Measurements from ENCODE around the gene IRX2. TPM values are rescaled to one million over a fixed set of nuclear protein-coding genes. Genes with fewer than 3 reads are reported as not detected.

Gene IRX2
- total and polyA plus RNA-seq, 2 donors (not counting 3 experiments of a cell fraction or from before 2014, with no cell fraction given), result not detected

DNA sequence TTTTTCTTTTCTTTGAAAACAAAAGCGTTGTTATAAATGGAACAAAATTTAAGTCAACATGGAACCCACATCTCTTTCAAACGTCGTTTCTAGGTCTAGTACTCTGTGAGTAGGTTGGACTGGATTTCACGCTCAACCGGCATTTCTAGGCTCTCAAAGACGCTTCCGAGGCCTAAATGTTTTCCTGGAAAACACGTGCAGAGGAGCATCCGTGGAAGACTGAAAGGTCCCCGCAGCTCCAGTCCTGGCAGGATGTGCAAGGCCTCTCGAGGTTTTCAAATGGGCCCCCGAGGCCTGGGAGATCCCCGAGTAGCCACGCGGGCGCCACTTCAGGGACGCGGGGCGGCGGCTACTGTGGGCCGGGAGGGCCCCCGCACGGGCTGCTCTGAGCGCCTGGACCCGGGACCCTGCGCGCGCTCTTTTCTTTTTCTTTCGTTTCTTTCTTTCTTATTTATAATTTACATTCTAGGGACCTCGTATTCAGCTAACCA lies 4.2 kb upstream of the IRX2 start:
- no TSS peak for BruUV-seq (replicated peaks)
- Histone ChIP-seq H3K27me3 (ENCODE audit: control insufficient read depth in 2 of 2, insufficient read depth in 2 of 2, low read length in 2 of 2) (peaks cover 39 to 62% of the 10 kb centered on the region in 2 experiments), H3K9me3 (replicated peaks; ENCODE audit: control insufficient read depth, insufficient read depth, low read length) (no peaks in the 10 kb centered on the region), H3K27ac (ENCODE audit: insufficient read depth, low read depth, low read length) (no peak overlapping the region), H3K4me2 (ENCODE audit: insufficient read depth, low read length) (no peak overlapping the region), H2AFZ (ENCODE audit: low read depth, low read length) (no peak overlapping the region), H3K9ac (replicated peaks; ENCODE audit: extremely low read depth, insufficient read depth, low read length) (no peak overlapping the region), H3K36me3 (ENCODE audit: control insufficient read depth in 2 of 2, extremely low read depth in 1 of 2, insufficient read depth in 2 of 2, low read length in 2 of 2) (no peaks in the 10 kb centered on the region), H3K4me1 (ENCODE audit: control insufficient read depth, extremely low read depth, insufficient read depth, low read length) (no peaks in the 10 kb centered on the region), H3K9me1 (replicated peaks; ENCODE audit: control insufficient read depth, extremely low read depth, insufficient read depth, low read length) (no peaks in the 10 kb centered on the region), H3K79me2 (ENCODE audit: control insufficient read depth, insufficient read depth, low read length) (no peaks in the 10 kb centered on the region), H3K4me3 (replicated peaks in 1 of 3; ENCODE audit: insufficient read depth in 1 of 3, low read depth in 1 of 3, low read length in 3 of 3) (no peak overlapping the region), H4K20me1 (replicated peaks; ENCODE audit: control insufficient read depth, extremely low read depth, insufficient read depth, low read length) (no peaks in the 10 kb centered on the region)
- intact Hi-C loops (cut with micrococcal nuclease) (no loop called here), dilution Hi-C loops (cut with MboI; ENCODE audit: extremely low pct_ligation_motif_present, low sequenced_read_pairs) (no loop called here)
- TF ChIP-seq POLR2A (IDR thresholded peaks at IDR 0.05; ENCODE audit: low read depth, low read length) (no peak), MYC (IDR thresholded peaks at IDR 0.05; ENCODE audit: low read depth, low read length) (no peak), FOS (IDR thresholded peaks at IDR 0.05; ENCODE audit: borderline replicate concordance, insufficient read depth, low read length) (no peak), JUN (IDR thresholded peaks at IDR 0.05; ENCODE audit: borderline replicate concordance, insufficient read depth, insufficient read length, low read depth) (no peak), MAX (IDR thresholded peaks at IDR 0.05; ENCODE audit: insufficient read depth, insufficient read length) (no peak), GATA2 (IDR thresholded peaks at IDR 0.05; ENCODE audit: insufficient read depth, insufficient read length, low read depth, low read length) (no peak), POLR2AphosphoS5 (IDR thresholded peaks at IDR 0.05; ENCODE audit: insufficient read depth, low read depth, low read length) (no peak)
- TF ChIP-seq, protein P1, sequence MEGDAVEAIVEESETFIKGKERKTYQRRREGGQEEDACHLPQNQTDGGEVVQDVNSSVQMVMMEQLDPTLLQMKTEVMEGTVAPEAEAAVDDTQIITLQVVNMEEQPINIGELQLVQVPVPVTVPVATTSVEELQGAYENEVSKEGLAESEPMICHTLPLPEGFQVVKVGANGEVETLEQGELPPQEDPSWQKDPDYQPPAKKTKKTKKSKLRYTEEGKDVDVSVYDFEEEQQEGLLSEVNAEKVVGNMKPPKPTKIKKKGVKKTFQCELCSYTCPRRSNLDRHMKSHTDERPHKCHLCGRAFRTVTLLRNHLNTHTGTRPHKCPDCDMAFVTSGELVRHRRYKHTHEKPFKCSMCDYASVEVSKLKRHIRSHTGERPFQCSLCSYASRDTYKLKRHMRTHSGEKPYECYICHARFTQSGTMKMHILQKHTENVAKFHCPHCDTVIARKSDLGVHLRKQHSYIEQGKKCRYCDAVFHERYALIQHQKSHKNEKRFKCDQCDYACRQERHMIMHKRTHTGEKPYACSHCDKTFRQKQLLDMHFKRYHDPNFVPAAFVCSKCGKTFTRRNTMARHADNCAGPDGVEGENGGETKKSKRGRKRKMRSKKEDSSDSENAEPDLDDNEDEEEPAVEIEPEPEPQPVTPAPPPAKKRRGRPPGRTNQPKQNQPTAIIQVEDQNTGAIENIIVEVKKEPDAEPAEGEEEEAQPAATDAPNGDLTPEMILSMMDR (IDR thresholded peaks at IDR 0.05; ENCODE audit: extremely low read depth in 1 of 2, insufficient read depth in 1 of 2, low read depth in 1 of 2, low read length in 2 of 2), result no peak
- ChIA-PET POLR2A (no interaction called here), CTCF (no interaction called here)
- no peak for FAIRE-seq
- DNase-seq (ENCODE audit: low read depth, low spot score), result no peak
